SK-N-SH (cell line): ENCODE measurements around the gene AGPAT3. TPM values are rescaled to one million over a fixed set of nuclear protein-coding genes. Genes with fewer than 3 reads are reported as not detected.

ENCODE experiments used
- CTCF ChIA-PET: fragments of 300-600, 350-600 bp; formaldehyde crosslinking; extraction: SDS; loops from one replicate; lab custom pipeline; 2021; lab: Yijun Ruan, JAX
- POLR2A ChIA-PET: fragments of 350-600 bp; sonication (Branson Sonifier 250); formaldehyde crosslinking; extraction: SDS; loops from one replicate; lab custom pipeline; 2020; ENCODE audit warnings: antibody characterized with exemption, inconsistent platforms; lab: Yijun Ruan, JAX
- DNase-seq: peaks from one replicate; pipeline ENCODE4 v3.0.0; 2012
- H2AFZ ChIP-seq: fragments of 200-600 bp; sonication (generic); 2 replicates; pipeline ENCODE4 v1.8.1; 2016; ENCODE audit warnings: antibody characterized with exemption, mild to moderate bottlenecking, low read depth
- H3F3A ChIP-seq: fragments of 200-600 bp; sonication (generic); replicated peaks from 2 replicates; pipeline ENCODE3; 2016; ENCODE audit warnings: antibody characterized with exemption, mild to moderate bottlenecking; ENCODE audit not compliant: insufficient read depth
- H3K27ac ChIP-seq, 2 experiments: fragments of 200-500 bp in 1 of 2; fragments of 200-600 bp in 1 of 2; sonication (Bioruptor generic) in 1 of 2; sonication (generic), shearing (Covaris generic) in 1 of 2; 2 replicates each; pipeline versions ENCODE4 v1.5.1 to v1.6.1; 2014 to 2016; ENCODE audit warnings: low read depth in 2 of 2, inconsistent platforms in 1 of 2, low read length in 1 of 2, mild to moderate bottlenecking in 1 of 2, mixed read lengths in 1 of 2
- H3K27me3 ChIP-seq: fragments of 200-600 bp; sonication (generic), shearing (Covaris generic); 2 replicates; pipeline ENCODE4 v1.6.1; 2016; ENCODE audit warnings: mixed run types; ENCODE audit not compliant: insufficient read depth
- H3K36me3 ChIP-seq, 2 experiments: fragments of 200-500 bp in 1 of 2; fragments of 200-600 bp in 1 of 2; sonication (Bioruptor generic) in 1 of 2; sonication (generic) in 1 of 2; replicated peaks in 1 of 2; 2 replicates each; pipeline versions ENCODE3 to v1.5.1; 2014 to 2016; ENCODE audit warnings: low read length in 1 of 2, mild to moderate bottlenecking in 1 of 2; ENCODE audit not compliant: insufficient read depth in 2 of 2, control insufficient read depth in 1 of 2
- H3K4me1 ChIP-seq, 2 experiments: fragments of 200-500 bp in 1 of 2; fragments of 200-600 bp in 1 of 2; sonication (Bioruptor generic) in 1 of 2; sonication (generic), shearing (Covaris generic) in 1 of 2; 2 replicates each; pipeline versions ENCODE4 v1.5.1 to v1.6.1; 2014 to 2016; ENCODE audit warnings: low read depth in 1 of 2, low read length in 1 of 2, mixed run types in 1 of 2; ENCODE audit not compliant: insufficient read depth in 2 of 2, control insufficient read depth in 1 of 2
- H3K4me2 ChIP-seq: fragments of 200-600 bp; sonication (generic), shearing (Covaris generic); 2 replicates; pipeline ENCODE4 v1.6.1; 2017; ENCODE audit warnings: mixed run types
- H3K4me3 ChIP-seq, 2 experiments: fragments of 200-500 bp in 1 of 2; fragments of 200-600 bp in 1 of 2; sonication (Bioruptor generic) in 1 of 2; sonication (generic), shearing (Covaris generic) in 1 of 2; 2 replicates each; pipeline versions ENCODE4 v1.5.1 to v1.8.1; 2014 to 2016; ENCODE audit warnings: low read depth in 2 of 2, inconsistent platforms in 1 of 2, low read length in 1 of 2, mild to moderate bottlenecking in 1 of 2, mixed read lengths in 1 of 2, moderate library complexity in 1 of 2
- H3K79me2 ChIP-seq: fragments of 200-600 bp; sonication (generic); 2 replicates; pipeline ENCODE4 v1.8.1; 2017; ENCODE audit warnings: mild to moderate bottlenecking; ENCODE audit not compliant: insufficient read depth
- H3K9ac ChIP-seq: fragments of 200-600 bp; sonication (generic); 2 replicates; pipeline ENCODE4 v1.6.1; 2017; ENCODE audit warnings: mixed run types
- H3K9me2 ChIP-seq: fragments of 200-600 bp; sonication (generic); 2 replicates; pipeline ENCODE4 v1.6.1; 2017; ENCODE audit warnings: mixed run types
- H3K9me3 ChIP-seq: fragments of 200-600 bp; sonication (generic); 2 replicates; pipeline ENCODE4 v1.6.1; 2017; ENCODE audit warnings: mixed run types, mild to moderate bottlenecking, moderate library complexity
- H4K20me1 ChIP-seq: fragments of 200-600 bp; sonication (generic); 2 replicates; pipeline ENCODE4 v1.6.1; 2017; ENCODE audit warnings: mild to moderate bottlenecking, mixed run types; ENCODE audit not compliant: insufficient read depth
- CHD2 ChIP-seq: fragments of 150-350 bp; IDR thresholded peaks from 2 replicates; pipeline ENCODE4 v1.6.1; 2018; ENCODE audit warnings: low read length; ENCODE audit not compliant: partially characterized antibody
- CTCF ChIP-seq: fragments of 200-600 bp; sonication (generic); IDR thresholded peaks from 2 replicates; pipeline ENCODE4 v1.6.1; 2017; ENCODE audit warnings: antibody characterized with exemption, mild to moderate bottlenecking, moderate library complexity
- EZH2phosphoT487 ChIP-seq: fragments of 200-600 bp; sonication (generic); IDR thresholded peaks from 2 replicates; pipeline ENCODE4 v1.6.1; 2017; ENCODE audit warnings: low read depth, mixed run types, mild to moderate bottlenecking, antibody characterized with exemption, moderate library complexity, borderline replicate concordance
- FOSL2 ChIP-seq: IDR thresholded peaks from 2 replicates; pipeline ENCODE4 v1.4.0; 2012; ENCODE audit warnings: low read depth, mild to moderate bottlenecking, moderate library complexity, borderline replicate concordance
- FOXJ3 ChIP-seq: sonication (generic); formaldehyde crosslinking; IDR thresholded peaks from 2 replicates; pipeline ENCODE4 v1.5.1; 2020; ENCODE audit warnings: mild to moderate bottlenecking, missing genetic modification reagents
- JUND ChIP-seq: IDR thresholded peaks from 2 replicates; pipeline ENCODE4 v1.4.0; 2012
- MAX ChIP-seq: IDR thresholded peaks from 2 replicates; pipeline ENCODE4 v1.4.0; 2012; ENCODE audit warnings: low read depth
- NFIC ChIP-seq: IDR thresholded peaks from 2 replicates; pipeline ENCODE4 v1.4.0; 2012; ENCODE audit warnings: borderline replicate concordance
- POLR2AphosphoS5 ChIP-seq: IDR thresholded peaks from 2 replicates; pipeline ENCODE4 v1.6.1; 2012; ENCODE audit warnings: low read depth, low read length
- RAD21 ChIP-seq: IDR thresholded peaks from 2 replicates; pipeline ENCODE4 v1.6.1; 2012; ENCODE audit warnings: mild to moderate bottlenecking, low read length
- RCOR1 ChIP-seq: fragments of 150-350 bp; IDR thresholded peaks from 2 replicates; pipeline ENCODE4 v1.6.1; 2017; ENCODE audit warnings: antibody characterized with exemption, low read length
- RXRA ChIP-seq: IDR thresholded peaks from 2 replicates; pipeline ENCODE4 v1.4.0; 2012; ENCODE audit warnings: low read depth, mild to moderate bottlenecking, borderline replicate concordance
- SMC3 ChIP-seq: IDR thresholded peaks from 2 replicates; pipeline ENCODE4 v1.6.1; 2012; ENCODE audit warnings: low read depth, low read length, improper control_type of control experiment
- TEAD4 ChIP-seq: IDR thresholded peaks from 2 replicates; pipeline ENCODE4 v1.4.0; 2012; ENCODE audit warnings: mild to moderate bottlenecking, borderline replicate concordance; ENCODE audit not compliant: insufficient read depth
- USF1 ChIP-seq: IDR thresholded peaks from 2 replicates; pipeline ENCODE4 v1.4.0; 2012; ENCODE audit warnings: low read depth, borderline replicate concordance
- YY1 ChIP-seq: IDR thresholded peaks from 2 replicates; pipeline ENCODE4 v1.4.0; 2012; ENCODE audit warnings: low read depth, mild to moderate bottlenecking
- WGBS: methylation state at CpG from one replicate; pipeline ENCODE4 v1.1.6; 2017; ENCODE audit warnings: low lambda C conversion rate; 5-methylcytosine and 5-hydroxymethylcytosine counted together
- polyA plus RNA-seq, 3 experiments: library from polyadenylated mRNA; depleted of rRNA; stranded (reverse); fragments of >200 nt; gene quantifications; 2 replicates each; pipeline ENCODE4 v1.2.3, GENCODE V29; 2012

The AGPAT3 gene
- polyA plus RNA-seq, 1 of the 3 experiments (the other 2 are of a cell fraction), result 35.3 TPM

DNA sequence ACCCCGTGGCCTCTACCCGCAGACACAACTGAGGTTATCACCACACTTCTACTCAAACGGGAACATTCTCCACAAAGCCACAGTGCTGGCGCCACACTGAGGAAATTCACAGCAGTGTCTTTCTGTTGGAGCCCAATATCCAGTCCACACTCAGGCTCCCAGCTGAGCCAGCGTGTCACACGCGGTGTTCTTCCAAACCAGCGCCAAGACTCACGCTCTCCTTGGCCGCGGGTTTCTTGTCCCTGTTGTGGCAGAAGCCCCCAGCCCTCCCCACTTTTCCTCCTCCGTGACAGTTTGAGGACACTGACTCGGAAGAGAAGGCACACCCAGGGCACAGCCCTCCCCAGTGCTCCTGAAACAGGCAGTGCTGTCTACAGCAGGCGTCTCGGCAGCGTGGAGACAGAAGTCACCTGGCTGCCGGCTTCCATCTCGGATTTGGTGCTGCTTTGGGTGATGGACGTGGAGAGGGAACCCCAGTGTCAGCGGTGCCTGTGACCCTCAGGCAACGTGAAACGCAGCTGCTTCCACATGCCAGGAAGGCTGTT, 35.4 kb upstream of the AGPAT3 start:
- H3K36me3 ChIP-seq, result no peaks in the 10 kb centered on the region
- H3K9ac ChIP-seq, result no peak overlapping the region
- no peaks in the 10 kb centered on the region for H3K9me2 ChIP-seq
- DNase-seq, result peak; percentile 44
- POLR2A ChIA-PET, result no interaction called here
- H3K79me2 ChIP-seq, result no peaks in the 10 kb centered on the region
- no peak for TF ChIP-seq RCOR1
- TF ChIP-seq CTCF, result peak; percentile 29; the same call in 1 of the 2 replicates
- peak; percentile 28 for TF ChIP-seq RAD21
- 0 out of 2 replicates have a peak overlapping the region, but pooled peaks have one; percentile 33 for H3K4me2 ChIP-seq
- H4K20me1 ChIP-seq, result no peaks in the 10 kb centered on the region
- no peak overlapping the region for H3K27ac ChIP-seq
- H3K27me3 ChIP-seq, result no peaks in the 10 kb centered on the region; the same call in 1 of the 2 replicates
- H3F3A ChIP-seq, result no peaks in the 10 kb centered on the region
- H3K4me3 ChIP-seq, result no peak overlapping the region
- CTCF ChIA-PET, result interaction anchor here (1.1 to 2.3 kb wide), 2 partner anchors 21 to 146 kb away, joined by 3 to 10 read pairs; no protein-coding TSS in a partner anchor
- H3K4me1 ChIP-seq, result no peaks in the 10 kb centered on the region; a peak in 1 of 4 replicates
- H3K9me3 ChIP-seq, result no peaks in the 10 kb centered on the region
- WGBS, result 33% methylated on average over 17 of the region's 22 CpGs
- H2AFZ ChIP-seq, result no peak overlapping the region

- Histone ChIP-seq H3K9ac (no peak overlapping the region), H3K9me3 (no peaks in the 10 kb centered on the region), H3K4me3 (no peak overlapping the region), H4K20me1 (no peaks in the 10 kb centered on the region), H3K9me2 (no peaks in the 10 kb centered on the region), H3F3A (no peaks in the 10 kb centered on the region), H2AFZ (no peak overlapping the region), H3K27me3 (peaks cover 11% of the 10 kb centered on the region; the same call in 1 of the 2 replicates)
- 86% methylated on average over 13 of the region's 14 CpGs for WGBS
- TF ChIP-seq YY1 (no peak), FOXJ3 (CRISPR knock-in tag) (no peak), TEAD4 (no peak), RXRA (no peak), CHD2 (no peak), NFIC (no peak), FOSL2 (no peak), MAX (no peak), EZH2phosphoT487 (no peak), POLR2AphosphoS5 (no peak), USF1 (no peak), SMC3 (no peak), JUND (no peak)
- TF ChIP-seq, all 33 proteins: peak for 0
- ChIA-PET CTCF (interaction anchor here (0.8 to 1.5 kb wide), 2 partner anchors 15 to 143 kb away, joined by 3 to 4 read pairs; no protein-coding TSS in a partner anchor), POLR2A (no interaction called here)
- Histone ChIP-seq H3K4me2 (no peak overlapping the region), H3K79me2 (no peaks in the 10 kb centered on the region), H3K27ac (no peak overlapping the region), H3K4me1 (no peaks in the 10 kb centered on the region; a peak in 1 of 4 replicates), H3K36me3 (no peaks in the 10 kb centered on the region)
- peak; percentile 12 for DNase-seq
Measured at GRCh38 chr21:43832158-43832550, 32.9 kb upstream of the AGPAT3 start.
